ENCODE data around the gene HNRNPH1. TPM values are rescaled to one million over a fixed set of nuclear protein-coding genes. Genes with fewer than 3 reads are reported as not detected.

HNRNPH1 gene
- total and polyA plus RNA-seq, 2 of the 8 experiments (the other 6 are each of a cell fraction or from before 2014, with no cell fraction given) = 170 to 735 TPM

DNA sequence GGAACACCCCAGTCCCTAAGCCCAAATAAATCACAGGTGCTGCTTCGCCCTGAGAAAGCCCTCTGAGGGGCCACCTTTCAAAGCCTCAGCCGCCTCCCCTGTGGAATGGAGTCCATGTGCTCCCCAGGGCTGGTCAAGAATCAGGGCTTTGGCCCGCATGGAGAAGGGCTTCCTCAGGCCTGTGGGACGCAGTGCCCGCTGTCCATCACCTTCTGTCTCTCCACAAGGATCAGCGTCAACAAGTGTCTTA is 16.6 kb downstream of the HNRNPH1 start:
- no peak overlapping the region for H3K27ac ChIP-seq (ENCODE audit: low read depth, low read length)
- no peak overlapping the region for H4K8ac ChIP-seq (ENCODE audit: extremely low read depth, insufficient read depth, low read length)
- no peaks in the 10 kb centered on the region for H3K23me2 ChIP-seq (ENCODE audit: low read depth, low read length)
- H3K4me1 ChIP-seq (replicated peaks in 1 of 4; ENCODE audit: control insufficient read depth in 3 of 4, insufficient read depth in 4 of 4, low read length in 3 of 4) = no peaks in the 10 kb centered on the region
- H4K91ac ChIP-seq (replicated peaks; ENCODE audit: insufficient read length, low read length) = no peak overlapping the region
- H2BK5ac ChIP-seq (ENCODE audit: low read depth, low read length) = no peak overlapping the region; the same call in 1 of the 2 replicates
- no peak overlapping the region for H4K5ac ChIP-seq (ENCODE audit: insufficient read length, low read depth, low read length)
- FAIRE-seq (no peak), DNase-seq (ENCODE audit: low read depth in 1 of 2, low spot score in 2 of 2) (no peak)
- H3K4me2 ChIP-seq (ENCODE audit: insufficient read depth in 1 of 2, low read depth in 2 of 2, low read length in 2 of 2) = no peak overlapping the region
- POLR2A ChIA-PET (ENCODE audit: partially characterized antibody) = interaction anchor here (0.6 to 20.5 kb wide), 9 partner anchors 19 to 446 kb away, joined by 3 to 351 read pairs (median 4); no protein-coding TSS in a partner anchor
- no peaks in the 10 kb centered on the region for H3K27me3 ChIP-seq (replicated peaks in 1 of 4; ENCODE audit: control insufficient read depth in 3 of 4, extremely low read depth in 1 of 4, insufficient read depth in 3 of 4, low read length in 3 of 4)
- peaks cover 10 to 23% of the 10 kb centered on the region in 2 experiments for H4K20me1 ChIP-seq (replicated peaks in 1 of 2; ENCODE audit: control insufficient read depth in 1 of 2, insufficient read depth in 2 of 2, low read length in 2 of 2)
- no peak overlapping the region for H3K9ac ChIP-seq (replicated peaks in 1 of 4; ENCODE audit: extremely low read depth in 1 of 4, low read depth in 3 of 4, low read length in 3 of 4)
- H2BK120ac ChIP-seq (replicated peaks; ENCODE audit: low read depth, low read length) = no peak overlapping the region
- no peak overlapping the region for H3K4me3 ChIP-seq (ENCODE audit: extremely low read depth in 1 of 4, insufficient read depth in 2 of 4, low read depth in 3 of 4, low read length in 4 of 4)
- H3K9me3 ChIP-seq (ENCODE audit: insufficient read depth in 2 of 2, low read depth in 1 of 2, low read length in 1 of 2) = no peaks in the 10 kb centered on the region
- no peak overlapping the region for H2BK20ac ChIP-seq (ENCODE audit: low read length)
- H3K23ac ChIP-seq (ENCODE audit: insufficient read length) = no peak overlapping the region
- no peak overlapping the region for H2AK5ac ChIP-seq (ENCODE audit: low read depth, low read length)
- H2BK15ac ChIP-seq (ENCODE audit: low read length) = no peak overlapping the region
- H3K18ac ChIP-seq (ENCODE audit: extremely low read depth, low read length) = no peak overlapping the region
- no peaks in the 10 kb centered on the region for H3K79me2 ChIP-seq (ENCODE audit: control insufficient read depth in 1 of 2, insufficient read depth in 2 of 2, low read length in 2 of 2)
- 94% methylated on average over 6 of the region's 6 CpGs; no CpG with 5 or more reads in 1 of the 2 experiments for WGBS, 2 experiments (ENCODE audit: extremely low coverage in 1 of 2, insufficient coverage in 1 of 2, insufficient read length in 1 of 2, insufficient replicate concordance in 2 of 2, low coverage in 1 of 2, low lambda C conversion rate in 2 of 2, missing lambda C conversion rate in 1 of 2)
- no peak overlapping the region for H3K4ac ChIP-seq (replicated peaks; ENCODE audit: insufficient read length, low read depth, low read length)
- H3K79me1 ChIP-seq (ENCODE audit: low read depth, low read length) = no peaks in the 10 kb centered on the region
- CTCF ChIA-PET (ENCODE audit: partially characterized antibody) = interaction anchor here (1.0 to 4.9 kb wide), 8 partner anchors 9 to 63 kb away, joined by 3 to 19 read pairs (median 8); no protein-coding TSS in a partner anchor
- H3K56ac ChIP-seq (replicated peaks; ENCODE audit: insufficient read length, low read depth, low read length) = no peak overlapping the region
- H2BK12ac ChIP-seq (ENCODE audit: low read depth, low read length) = no peak overlapping the region
- H2AFZ ChIP-seq (ENCODE audit: low read length) = no peak overlapping the region
- no peak overlapping the region for H3K14ac ChIP-seq (ENCODE audit: insufficient read length)
- H3K36me3 ChIP-seq (ENCODE audit: control insufficient read depth in 2 of 4, insufficient read depth in 4 of 4, low read length in 3 of 4) = peaks cover 26 to 75% (median 42%) of the 10 kb centered on the region in 4 experiments
- TF ChIP-seq PHF8 (conservative IDR thresholded peaks at IDR 0.05; ENCODE audit: low read depth, low read length) (no peak), TCF12 (IDR thresholded peaks at IDR 0.05; ENCODE audit: low read depth, low read length) (no peak), SRF (IDR thresholded peaks at IDR 0.05; ENCODE audit: low read depth, low read length) (no peak), SIN3A (conservative IDR thresholded peaks at IDR 0.05 in 1 of 2, IDR thresholded peaks at IDR 0.05 in 1 of 2; ENCODE audit: low read depth in 1 of 2, low read length in 2 of 2) (no peak), SP1 (IDR thresholded peaks at IDR 0.05; ENCODE audit: low read depth, low read length) (no peak), CHD2 (IDR thresholded peaks at IDR 0.05; ENCODE audit: low read length) (no peak), RBBP5 (IDR thresholded peaks at IDR 0.05; ENCODE audit: borderline replicate concordance, low read depth, low read length) (no peak), ASH2L (IDR thresholded peaks at IDR 0.05; ENCODE audit: low read length) (no peak), NRF1 (IDR thresholded peaks at IDR 0.05; ENCODE audit: low read depth, low read length) (no peak), POLR2A (IDR thresholded peaks at IDR 0.05; ENCODE audit: control extremely low read depth in 1 of 2, low read depth in 2 of 2, low read length in 2 of 2) (no peak; a peak in 1 of 3 replicates), KDM5A (IDR thresholded peaks at IDR 0.05; ENCODE audit: low read length) (no peak), SAP30 (IDR thresholded peaks at IDR 0.05; ENCODE audit: insufficient read depth, insufficient replicate concordance, low read length) (no peak)
- TF ChIP-seq, protein P1, sequence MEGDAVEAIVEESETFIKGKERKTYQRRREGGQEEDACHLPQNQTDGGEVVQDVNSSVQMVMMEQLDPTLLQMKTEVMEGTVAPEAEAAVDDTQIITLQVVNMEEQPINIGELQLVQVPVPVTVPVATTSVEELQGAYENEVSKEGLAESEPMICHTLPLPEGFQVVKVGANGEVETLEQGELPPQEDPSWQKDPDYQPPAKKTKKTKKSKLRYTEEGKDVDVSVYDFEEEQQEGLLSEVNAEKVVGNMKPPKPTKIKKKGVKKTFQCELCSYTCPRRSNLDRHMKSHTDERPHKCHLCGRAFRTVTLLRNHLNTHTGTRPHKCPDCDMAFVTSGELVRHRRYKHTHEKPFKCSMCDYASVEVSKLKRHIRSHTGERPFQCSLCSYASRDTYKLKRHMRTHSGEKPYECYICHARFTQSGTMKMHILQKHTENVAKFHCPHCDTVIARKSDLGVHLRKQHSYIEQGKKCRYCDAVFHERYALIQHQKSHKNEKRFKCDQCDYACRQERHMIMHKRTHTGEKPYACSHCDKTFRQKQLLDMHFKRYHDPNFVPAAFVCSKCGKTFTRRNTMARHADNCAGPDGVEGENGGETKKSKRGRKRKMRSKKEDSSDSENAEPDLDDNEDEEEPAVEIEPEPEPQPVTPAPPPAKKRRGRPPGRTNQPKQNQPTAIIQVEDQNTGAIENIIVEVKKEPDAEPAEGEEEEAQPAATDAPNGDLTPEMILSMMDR (IDR thresholded peaks at IDR 0.05; ENCODE audit: control extremely low read depth in 1 of 3, insufficient read depth in 1 of 3, low read depth in 1 of 3, low read length in 3 of 3) = no peak

Measured in H1 (cell line).